ENCODE data around the gene ARL4C. TPM values are rescaled to one million over a fixed set of nuclear protein-coding genes. Genes with fewer than 3 reads are reported as not detected.

The ARL4C gene
- total and polyA plus RNA-seq, 3 donors from 2014 or later = 1.3 to 4.4 (median 3.0) TPM

GRCh38 chr2:234464291-234464645 is 32.6 kb downstream of the ARL4C start:
- Histone ChIP-seq H3K4me1 (no peaks in the 10 kb centered on the region), H3K27me3 (no peaks in the 10 kb centered on the region), H3K27ac (no peak overlapping the region), H3K4me3 (no peak overlapping the region), H3K36me3 (ENCODE audit: low read depth, missing control alignments) (no peaks in the 10 kb centered on the region), H3K9me3 (no peaks in the 10 kb centered on the region)
- TF ChIP-seq POLR2A (IDR thresholded peaks at IDR 0.05) = no peak
- TF ChIP-seq CTCF (IDR thresholded peaks at IDR 0.05) = no peak
- WGBS, 2 donors = 90 to 93% methylated on average over 9 of the region's 9 CpGs
- intact Hi-C loops (cut with DNase I; ENCODE audit: low total_unique reads) = no loop called here
- no peak for DNase-seq

GRCh38 chr2:234463626-234464290 is 33.1 kb downstream of the ARL4C start:
- Histone ChIP-seq H3K27me3 (no peaks in the 10 kb centered on the region), H3K27ac (no peak overlapping the region), H3K4me1 (no peaks in the 10 kb centered on the region), H3K4me3 (no peak overlapping the region), H3K36me3 (ENCODE audit: low read depth, missing control alignments) (no peaks in the 10 kb centered on the region), H3K9me3 (no peaks in the 10 kb centered on the region)
- 80 to 89% methylated on average over 17 of the region's 17 CpGs for WGBS, 2 donors
- TF ChIP-seq CTCF (IDR thresholded peaks at IDR 0.05) (no peak), POLR2A (IDR thresholded peaks at IDR 0.05) (no peak)
- intact Hi-C loops (cut with DNase I; ENCODE audit: low total_unique reads) = no loop called here
- DNase-seq = no peak

GRCh38 chr2:234462218-234462992 is 34.5 kb downstream of the ARL4C start:
- TF ChIP-seq CTCF (IDR thresholded peaks at IDR 0.05) = no peak
- TF ChIP-seq POLR2A (IDR thresholded peaks at IDR 0.05) = no peak
- 85 to 91% methylated on average over 10 of the region's 10 CpGs for WGBS, 2 donors
- no peak for DNase-seq
- Histone ChIP-seq H3K36me3 (ENCODE audit: low read depth, missing control alignments) (no peaks in the 10 kb centered on the region), H3K27me3 (no peaks in the 10 kb centered on the region), H3K9me3 (no peaks in the 10 kb centered on the region), H3K4me3 (no peak overlapping the region), H3K27ac (no peak overlapping the region), H3K4me1 (no peaks in the 10 kb centered on the region)
- intact Hi-C loops (cut with DNase I; ENCODE audit: low total_unique reads) = no loop called here

GRCh38 chr2:234459401-234460009 is 37.4 kb downstream of the ARL4C start:
- no peak overlapping the region for H3K4me3 ChIP-seq
- no peak for DNase-seq
- H3K36me3 ChIP-seq (ENCODE audit: low read depth, missing control alignments) = no peaks in the 10 kb centered on the region
- no peaks in the 10 kb centered on the region for H3K4me1 ChIP-seq
- H3K27me3 ChIP-seq = no peaks in the 10 kb centered on the region
- intact Hi-C loops (cut with DNase I; ENCODE audit: low total_unique reads) = no loop called here
- 72 to 79% methylated on average over 6 of the region's 6 CpGs for WGBS, 2 donors
- no peak overlapping the region for H3K27ac ChIP-seq
- TF ChIP-seq CTCF (IDR thresholded peaks at IDR 0.05) (no peak), POLR2A (IDR thresholded peaks at IDR 0.05) (no peak)
- no peaks in the 10 kb centered on the region for H3K9me3 ChIP-seq

Data from testis (tissue), 3 donors.